ENCODE data around the gene PRUNE2.

Gene PRUNE2

DNA sequence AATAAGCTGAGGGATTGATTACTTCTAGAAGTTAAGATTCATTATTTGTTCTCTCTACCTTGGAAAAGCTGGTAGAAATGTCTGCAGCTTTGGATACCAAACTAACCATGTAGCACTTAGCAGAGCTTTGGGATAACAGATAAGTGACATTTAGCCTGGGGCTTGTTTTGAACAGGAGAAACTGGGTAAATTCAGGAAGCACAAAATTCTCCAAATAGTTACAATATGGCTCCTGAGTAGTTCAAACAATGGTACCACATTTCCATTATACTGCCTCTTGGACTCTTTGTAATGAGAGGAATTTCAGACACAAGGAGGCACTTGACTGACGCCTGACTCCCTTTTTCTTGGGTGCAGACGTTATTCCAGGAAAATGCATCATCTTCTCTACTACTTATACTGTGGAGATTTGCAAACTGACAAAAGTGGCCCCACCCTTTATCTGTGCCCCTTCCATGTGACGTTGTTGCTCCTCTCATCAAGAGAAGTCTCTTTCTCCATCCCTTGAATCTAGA, 22.5 kb downstream of the PRUNE2 start:
- Histone ChIP-seq H3K9ac (ENCODE audit: low read depth, low read length) (no peak overlapping the region), H3K9me3 (ENCODE audit: insufficient read depth, low read length, severe bottlenecking) (no peaks in the 10 kb centered on the region), H2AFZ (ENCODE audit: low read depth, low read length) (no peak overlapping the region), H3K4me2 (ENCODE audit: insufficient read depth, low read length) (no peak overlapping the region), H3K36me3 (ENCODE audit: insufficient read depth, low read length) (no peaks in the 10 kb centered on the region), H3K4me3 (ENCODE audit: low read depth in 1 of 2, low read length in 2 of 2) (no peak overlapping the region), H3K79me2 (ENCODE audit: insufficient read depth, low read length) (no peaks in the 10 kb centered on the region), H3K27me3 (ENCODE audit: insufficient read depth, low read length, poor library complexity) (no peaks in the 10 kb centered on the region), H3K4me1 (ENCODE audit: insufficient read depth, low read length) (no peaks in the 10 kb centered on the region), H4K20me1 (ENCODE audit: insufficient read depth, low read length) (no peaks in the 10 kb centered on the region), H3K27ac (ENCODE audit: low read length) (no peak overlapping the region)
- DNase-seq (no peak), ATAC-seq (ENCODE audit: insufficient read depth, low read depth) (no peak)
- no peak for TF ChIP-seq EZH2 (IDR thresholded peaks at IDR 0.05; ENCODE audit: borderline replicate concordance, low read depth, low read length, severe bottlenecking)
- TF ChIP-seq, protein P1, sequence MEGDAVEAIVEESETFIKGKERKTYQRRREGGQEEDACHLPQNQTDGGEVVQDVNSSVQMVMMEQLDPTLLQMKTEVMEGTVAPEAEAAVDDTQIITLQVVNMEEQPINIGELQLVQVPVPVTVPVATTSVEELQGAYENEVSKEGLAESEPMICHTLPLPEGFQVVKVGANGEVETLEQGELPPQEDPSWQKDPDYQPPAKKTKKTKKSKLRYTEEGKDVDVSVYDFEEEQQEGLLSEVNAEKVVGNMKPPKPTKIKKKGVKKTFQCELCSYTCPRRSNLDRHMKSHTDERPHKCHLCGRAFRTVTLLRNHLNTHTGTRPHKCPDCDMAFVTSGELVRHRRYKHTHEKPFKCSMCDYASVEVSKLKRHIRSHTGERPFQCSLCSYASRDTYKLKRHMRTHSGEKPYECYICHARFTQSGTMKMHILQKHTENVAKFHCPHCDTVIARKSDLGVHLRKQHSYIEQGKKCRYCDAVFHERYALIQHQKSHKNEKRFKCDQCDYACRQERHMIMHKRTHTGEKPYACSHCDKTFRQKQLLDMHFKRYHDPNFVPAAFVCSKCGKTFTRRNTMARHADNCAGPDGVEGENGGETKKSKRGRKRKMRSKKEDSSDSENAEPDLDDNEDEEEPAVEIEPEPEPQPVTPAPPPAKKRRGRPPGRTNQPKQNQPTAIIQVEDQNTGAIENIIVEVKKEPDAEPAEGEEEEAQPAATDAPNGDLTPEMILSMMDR (IDR thresholded peaks at IDR 0.05; ENCODE audit: borderline replicate concordance, extremely low read depth, low read length, poor library complexity, severe bottlenecking): no peak

DNA sequence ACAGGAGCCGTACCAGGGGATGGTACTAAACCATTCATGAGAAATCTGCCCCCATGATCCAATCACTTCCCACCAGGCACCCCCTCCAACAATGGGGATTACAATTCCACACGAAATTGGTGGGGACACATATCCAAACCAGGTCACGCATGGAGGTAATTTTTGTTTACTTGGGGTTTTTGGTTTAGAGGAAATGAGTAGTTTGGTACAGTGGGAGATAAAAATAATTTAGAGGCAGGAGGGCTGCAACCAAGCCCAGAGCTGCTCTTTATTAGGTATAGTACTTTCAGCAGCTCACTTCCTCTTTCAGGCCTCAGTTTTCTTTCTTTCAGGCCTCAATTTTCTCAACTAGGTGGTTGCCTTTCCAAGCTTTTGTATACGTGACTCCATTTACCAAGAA, 23.2 kb downstream of the PRUNE2 start:
- DNase-seq (no peak), ATAC-seq (ENCODE audit: insufficient read depth, low read depth) (no peak)
- Histone ChIP-seq H2AFZ (ENCODE audit: low read depth, low read length) (no peak overlapping the region), H3K36me3 (ENCODE audit: insufficient read depth, low read length) (no peaks in the 10 kb centered on the region), H3K9me3 (ENCODE audit: insufficient read depth, low read length, severe bottlenecking) (no peaks in the 10 kb centered on the region), H3K4me3 (ENCODE audit: low read depth in 1 of 2, low read length in 2 of 2) (no peak overlapping the region), H3K4me1 (ENCODE audit: insufficient read depth, low read length) (no peaks in the 10 kb centered on the region), H3K9ac (ENCODE audit: low read depth, low read length) (no peak overlapping the region), H3K4me2 (ENCODE audit: insufficient read depth, low read length) (no peak overlapping the region), H4K20me1 (ENCODE audit: insufficient read depth, low read length) (no peaks in the 10 kb centered on the region), H3K79me2 (ENCODE audit: insufficient read depth, low read length) (no peaks in the 10 kb centered on the region), H3K27ac (ENCODE audit: low read length) (no peak overlapping the region), H3K27me3 (ENCODE audit: insufficient read depth, low read length, poor library complexity) (no peaks in the 10 kb centered on the region)
- TF ChIP-seq, protein P1 (IDR thresholded peaks at IDR 0.05; ENCODE audit: borderline replicate concordance, extremely low read depth, low read length, poor library complexity, severe bottlenecking): no peak

DNA sequence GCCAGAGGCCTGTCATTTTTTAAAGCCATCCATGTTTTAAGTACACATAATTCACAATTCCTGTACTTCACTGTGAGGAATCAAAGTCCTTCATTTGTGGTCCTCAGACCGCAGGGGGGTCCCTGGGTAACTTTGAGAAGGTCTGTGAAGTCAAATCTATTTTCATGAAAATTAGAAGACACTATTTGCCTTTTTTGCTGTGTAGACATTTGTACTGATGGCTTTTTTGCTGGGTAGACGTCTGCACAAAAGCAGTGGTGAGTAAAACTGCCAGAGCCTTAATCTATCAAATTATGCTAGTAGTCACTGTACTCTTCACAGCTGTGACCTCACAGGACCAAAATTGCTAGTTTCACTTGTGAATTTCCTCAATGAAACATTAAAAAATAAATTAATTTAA, 25.7 kb downstream of the PRUNE2 start:
- ATAC-seq (ENCODE audit: insufficient read depth, low read depth): no peak
- Histone ChIP-seq H3K27me3 (ENCODE audit: insufficient read depth, low read length, poor library complexity) (no peaks in the 10 kb centered on the region), H3K9me3 (ENCODE audit: insufficient read depth, low read length, severe bottlenecking) (no peaks in the 10 kb centered on the region), H3K36me3 (ENCODE audit: insufficient read depth, low read length) (no peaks in the 10 kb centered on the region), H3K9ac (ENCODE audit: low read depth, low read length) (no peak overlapping the region), H3K27ac (ENCODE audit: low read length) (no peak overlapping the region), H3K4me2 (ENCODE audit: insufficient read depth, low read length) (no peak overlapping the region), H3K4me1 (ENCODE audit: insufficient read depth, low read length) (no peaks in the 10 kb centered on the region), H2AFZ (ENCODE audit: low read depth, low read length) (no peak overlapping the region), H4K20me1 (ENCODE audit: insufficient read depth, low read length) (no peaks in the 10 kb centered on the region), H3K79me2 (ENCODE audit: insufficient read depth, low read length) (no peaks in the 10 kb centered on the region), H3K4me3 (ENCODE audit: low read depth in 1 of 2, low read length in 2 of 2) (no peak overlapping the region)
- TF ChIP-seq, protein P1 (IDR thresholded peaks at IDR 0.05; ENCODE audit: borderline replicate concordance, extremely low read depth, low read length, poor library complexity, severe bottlenecking): no peak
- TF ChIP-seq EZH2 (IDR thresholded peaks at IDR 0.05; ENCODE audit: borderline replicate concordance, low read depth, low read length, severe bottlenecking): no peak
- DNase-seq: no peak

DNA sequence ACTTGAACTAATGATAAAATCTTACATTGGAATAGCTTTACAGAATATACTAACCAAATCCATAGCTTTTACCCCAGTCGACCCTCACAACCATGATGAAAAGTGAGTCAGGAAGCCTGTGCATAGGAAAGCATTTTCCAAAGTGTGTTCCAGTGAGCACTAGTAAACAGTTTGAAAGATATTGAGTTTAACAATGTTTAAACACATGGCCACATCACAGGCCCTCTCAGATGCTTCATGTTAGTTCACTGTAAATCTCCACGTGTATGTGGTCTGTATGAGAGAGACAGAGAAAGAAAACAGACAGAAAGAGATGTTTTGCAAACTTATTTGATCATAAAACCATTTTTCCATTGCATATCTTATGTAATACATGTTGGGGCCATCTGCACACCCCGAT, 27.0 kb downstream of the PRUNE2 start:
- no peak overlapping the region for H3K27ac ChIP-seq (ENCODE audit: low read length)

More for the DNA sequence above, 27.0 kb downstream of the PRUNE2 start:
- Histone ChIP-seq H3K4me1 (ENCODE audit: insufficient read depth, low read length) (no peaks in the 10 kb centered on the region), H3K4me2 (ENCODE audit: insufficient read depth, low read length) (no peak overlapping the region), H3K9me3 (ENCODE audit: insufficient read depth, low read length, severe bottlenecking) (no peaks in the 10 kb centered on the region), H2AFZ (ENCODE audit: low read depth, low read length) (no peak overlapping the region), H3K36me3 (ENCODE audit: insufficient read depth, low read length) (no peaks in the 10 kb centered on the region), H3K9ac (ENCODE audit: low read depth, low read length) (no peak overlapping the region), H4K20me1 (ENCODE audit: insufficient read depth, low read length) (no peaks in the 10 kb centered on the region), H3K79me2 (ENCODE audit: insufficient read depth, low read length) (no peaks in the 10 kb centered on the region), H3K4me3 (ENCODE audit: low read depth in 1 of 2, low read length in 2 of 2) (no peak overlapping the region), H3K27me3 (ENCODE audit: insufficient read depth, low read length, poor library complexity) (no peaks in the 10 kb centered on the region)
- no peak for DNase-seq
- TF ChIP-seq, protein P1 (IDR thresholded peaks at IDR 0.05; ENCODE audit: borderline replicate concordance, extremely low read depth, low read length, poor library complexity, severe bottlenecking): no peak
- ATAC-seq (ENCODE audit: insufficient read depth, low read depth): no peak
